Measurements from ENCODE around the gene NFIB. TPM values are rescaled to one million over a fixed set of nuclear protein-coding genes. Genes with fewer than 3 reads are reported as not detected.

The NFIB gene
- total and polyA plus RNA-seq, 2 donors (not counting 3 experiments of a cell fraction or from before 2014, with no cell fraction given) = 26.4 to 174 TPM

GRCh38 chr9:14147738-14148137 lies 166.2 kb downstream of the NFIB start:
- H3K9me3 ChIP-seq (replicated peaks; ENCODE audit: control insufficient read depth, insufficient read depth, low read length) = no peaks in the 10 kb centered on the region
- dilution Hi-C loops (cut with MboI; ENCODE audit: extremely low pct_ligation_motif_present, low sequenced_read_pairs) = no loop called here
- POLR2A ChIA-PET = no interaction called here
- no peaks in the 10 kb centered on the region for H3K27me3 ChIP-seq (ENCODE audit: control insufficient read depth in 2 of 2, insufficient read depth in 2 of 2, low read length in 2 of 2)
- no TSS peak for BruUV-seq (replicated peaks)
- no peaks in the 10 kb centered on the region for H3K4me1 ChIP-seq (ENCODE audit: control insufficient read depth, extremely low read depth, insufficient read depth, low read length)
- intact Hi-C loops (cut with micrococcal nuclease) = no loop called here
- no peak overlapping the region for H3K27ac ChIP-seq (ENCODE audit: insufficient read depth, low read depth, low read length)
- H4K20me1 ChIP-seq (replicated peaks; ENCODE audit: control insufficient read depth, extremely low read depth, insufficient read depth, low read length) = no peaks in the 10 kb centered on the region
- DNase-seq (ENCODE audit: low read depth, low spot score) (no peak), FAIRE-seq (no peak)
- H3K36me3 ChIP-seq (ENCODE audit: control insufficient read depth in 2 of 2, extremely low read depth in 1 of 2, insufficient read depth in 2 of 2, low read length in 2 of 2) = peaks cover 4 to 12% of the 10 kb centered on the region in 2 experiments
- H3K79me2 ChIP-seq (ENCODE audit: control insufficient read depth, insufficient read depth, low read length) = peaks cover 31% of the 10 kb centered on the region
- H3K9ac ChIP-seq (replicated peaks; ENCODE audit: extremely low read depth, insufficient read depth, low read length) = no peak overlapping the region
- no peak overlapping the region for H2AFZ ChIP-seq (ENCODE audit: low read depth, low read length)
- CTCF ChIA-PET = interaction anchor here (1.0 to 1.6 kb wide), 3 partner anchors 48 to 720 kb away, joined by 3 read pairs; no protein-coding TSS in a partner anchor
- H3K9me1 ChIP-seq (replicated peaks; ENCODE audit: control insufficient read depth, extremely low read depth, insufficient read depth, low read length) = no peaks in the 10 kb centered on the region
- no peak overlapping the region for H3K4me2 ChIP-seq (ENCODE audit: insufficient read depth, low read length)
- no peak for TF ChIP-seq POLR2A (IDR thresholded peaks at IDR 0.05; ENCODE audit: low read depth, low read length)
- TF ChIP-seq JUN (IDR thresholded peaks at IDR 0.05; ENCODE audit: borderline replicate concordance, insufficient read depth, insufficient read length, low read depth) = no peak
- no peak for TF ChIP-seq GATA2 (IDR thresholded peaks at IDR 0.05; ENCODE audit: insufficient read depth, insufficient read length, low read depth, low read length)
- TF ChIP-seq CTCF (IDR thresholded peaks at IDR 0.05; ENCODE audit: extremely low read depth in 1 of 2, insufficient read depth in 1 of 2, low read depth in 1 of 2, low read length in 2 of 2) = no peak
- TF ChIP-seq EZH2 (IDR thresholded peaks at IDR 0.05; ENCODE audit: borderline replicate concordance, low read depth, low read length, severe bottlenecking) = no peak
- no peak for TF ChIP-seq FOS (IDR thresholded peaks at IDR 0.05; ENCODE audit: borderline replicate concordance, insufficient read depth, low read length)
- no peak for TF ChIP-seq POLR2AphosphoS5 (IDR thresholded peaks at IDR 0.05; ENCODE audit: insufficient read depth, low read depth, low read length)
- H3K4me3 ChIP-seq (replicated peaks in 1 of 3; ENCODE audit: insufficient read depth in 1 of 3, low read depth in 1 of 3, low read length in 3 of 3) = no peak overlapping the region

Measured in endothelial cell of umbilical vein (primary cell).